Uterus (tissue), 2 donors: ENCODE data around the gene MAP3K15.

Source experiments
- CTCF ChIP-seq, 4 experiments: fragments of 200-600 bp in 2 of 4; fragments of 450-650 bp in 2 of 4; sonication (generic) in 2 of 4; IDR thresholded peaks; one replicate each; pipeline ENCODE4 v1.5.1; 2016 to 2019; ENCODE audit warnings: antibody characterized with exemption in 4 of 4, mild to moderate bottlenecking in 2 of 4, moderate library complexity in 1 of 4
- POLR2A ChIP-seq, 2 donors: fragments of 450-650 bp; IDR thresholded peaks; one replicate each; pipeline ENCODE4 v1.6.1; 2016; ENCODE audit warnings: antibody characterized with exemption in 2 of 2, mild to moderate bottlenecking in 1 of 2, moderate library complexity in 1 of 2

- no peak for TF ChIP-seq POLR2A (IDR thresholded peaks at IDR 0.05)
- no peak for TF ChIP-seq CTCF (IDR thresholded peaks at IDR 0.05)
These were observed 33.6 kb upstream of the MAP3K15 start for GRCh38 chrX:19548934-19549333.
